T-helper 17 cell (primary cell): ENCODE results near the gene CLCNKB. TPM values are rescaled to one million over a fixed set of nuclear protein-coding genes. Genes with fewer than 3 reads are reported as not detected.
A peak's percentile ranks its signal among the peaks of the same experiment; 100 is the strongest.
"Not testable (repeated sequence)": the region's sequence is repeated elsewhere in the genome, so short reads cannot be mapped to it uniquely, and the experiment has no call there.

Source experiments
- ATAC-seq: fragments of 150-1000 bp; cut with Tn5 transposase; 2 replicates; pipeline ENCODE4 v1.10.0; 2021; ENCODE audit warnings: mild to moderate bottlenecking, moderate library complexity
- DNase-seq, 3 donors: peaks; one replicate each; pipeline versions ENCODE4 v3.0.0 to v3.0.0-alpha.2; 2020 to 2021
- H3K9me3 ChIP-seq: one replicate; pipeline ENCODE4 v1.7.0; 2013; ENCODE audit warnings: low read length, mild to moderate bottlenecking; ENCODE audit not compliant: control insufficient read depth, poor library complexity, severe bottlenecking
- H3K27ac Mint-ChIP-seq: one replicate; pipeline ENCODE4 v1.8.0; 2022; ENCODE audit warnings: mild to moderate bottlenecking, moderate library complexity, mixed read lengths
- H3K27me3 Mint-ChIP-seq: one replicate; pipeline ENCODE4 v1.8.0; 2022; ENCODE audit warnings: mixed read lengths
- H3K36me3 Mint-ChIP-seq: one replicate; pipeline ENCODE4 v1.8.0; 2022; ENCODE audit warnings: low read depth, mixed read lengths
- H3K4me1 Mint-ChIP-seq: one replicate; pipeline ENCODE4 v1.8.0; 2022; ENCODE audit warnings: mild to moderate bottlenecking, mixed read lengths
- H3K4me3 Mint-ChIP-seq: one replicate; pipeline ENCODE4 v1.8.0; 2022; ENCODE audit warnings: mild to moderate bottlenecking, moderate library complexity, mixed read lengths
- total RNA-seq, 4 donors: library from RNA in 2 of 4; stranded (reverse) in 2 of 4; gene quantifications; one replicate each; pipeline ENCODE4 v1.2.3 and lab custom pipeline; 2022 to 2026

The CLCNKB gene
- total RNA-seq, 2 donors from 2014 or later = not detected

DNA sequence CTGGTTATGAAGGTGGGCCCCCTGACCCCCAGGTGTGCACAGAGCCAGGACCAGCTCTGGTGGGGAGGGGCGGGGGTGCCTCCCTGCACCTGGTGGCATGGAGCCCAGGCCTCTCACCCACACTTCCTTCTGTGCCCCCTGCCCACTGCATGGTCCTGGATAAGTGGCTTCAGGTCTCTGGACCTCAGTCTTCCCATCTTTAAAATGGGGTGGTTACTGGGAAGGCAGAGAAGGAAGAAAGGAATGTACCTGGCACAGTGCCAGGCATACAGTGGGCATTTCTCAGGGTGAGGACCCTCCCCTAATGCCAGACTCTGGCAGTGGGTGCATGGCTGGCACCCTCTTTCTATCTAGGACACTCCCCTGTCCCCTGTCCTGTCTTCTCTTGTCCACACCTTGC, 14.3 kb upstream of the CLCNKB start:
- Mint-ChIP-seq H3K4me1 (peaks cover 5% of the 10 kb centered on the region), H3K36me3 (no peaks in the 10 kb centered on the region), H3K4me3 (no peak overlapping the region), H3K27ac (no peak overlapping the region), H3K27me3 (peaks cover 29% of the 10 kb centered on the region)
- H3K9me3 ChIP-seq = no peaks in the 10 kb centered on the region
- ATAC-seq (no peak), DNase-seq (no peak)

DNA sequence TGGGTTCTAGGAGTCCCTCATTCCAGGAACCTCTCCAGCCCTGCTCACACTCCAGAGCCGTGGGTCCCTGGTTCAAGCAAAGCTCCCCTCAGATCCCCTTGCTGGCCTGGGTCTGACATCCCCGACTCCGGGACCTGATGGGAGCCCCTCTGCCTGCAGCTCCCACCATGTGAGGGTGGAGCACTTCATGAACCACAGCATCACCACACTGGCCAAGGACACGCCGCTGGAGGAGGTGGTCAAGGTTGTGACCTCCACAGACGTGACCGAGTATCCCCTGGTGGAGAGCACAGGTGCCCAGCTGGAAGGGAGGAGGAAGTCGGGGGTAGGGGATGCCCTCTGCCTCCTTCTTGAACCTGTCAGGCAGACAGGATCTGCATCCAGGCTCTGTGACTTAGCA, 12.0 kb upstream of the CLCNKB start:
- Mint-ChIP-seq H3K27ac (no peak overlapping the region), H3K4me3 (no peak overlapping the region), H3K27me3 (peaks cover 22% of the 10 kb centered on the region), H3K36me3 (no peaks in the 10 kb centered on the region), H3K4me1 (peaks cover 5% of the 10 kb centered on the region)
- no peak for DNase-seq
- no peak for ATAC-seq
- H3K9me3 ChIP-seq = no peaks in the 10 kb centered on the region

DNA sequence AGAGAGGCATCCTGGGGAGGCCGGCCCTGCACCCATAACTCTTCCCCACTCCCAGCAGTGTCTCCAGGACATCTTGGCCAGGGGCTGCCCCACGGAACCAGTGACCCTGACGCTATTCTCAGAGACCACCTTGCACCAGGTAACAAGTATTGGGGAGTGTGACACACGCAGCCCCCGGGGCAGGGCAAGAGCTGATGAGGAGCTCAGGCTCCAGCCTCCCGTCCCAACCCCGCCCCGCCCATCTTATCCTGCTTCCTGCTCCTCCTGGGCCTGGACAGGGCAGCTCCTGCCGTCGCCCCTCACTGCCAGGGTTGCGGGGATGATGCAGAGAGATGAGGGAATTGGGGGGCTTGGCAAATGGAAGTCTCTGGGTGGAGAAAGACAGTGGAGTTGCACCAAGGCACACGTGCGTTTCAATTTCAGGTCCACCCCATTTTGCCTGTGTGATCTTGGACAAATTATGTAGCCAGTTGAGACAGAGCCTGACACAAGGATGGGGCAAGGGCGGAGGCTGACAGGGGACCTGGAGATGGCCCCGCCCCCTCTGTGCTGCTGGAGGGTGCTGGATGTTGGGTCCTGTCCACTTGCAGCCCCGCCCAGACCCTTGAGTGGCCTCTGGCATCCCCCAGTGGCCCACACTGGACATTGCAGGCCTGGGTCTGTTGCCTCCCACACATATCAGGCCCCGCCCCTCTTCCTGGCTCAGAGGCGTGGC, 11.0 kb upstream of the CLCNKB start:
- no peak overlapping the region for H3K27ac Mint-ChIP-seq
- DNase-seq (peak in 1 of 3 donors; percentile 17), ATAC-seq (peak; percentile 83)
- peaks cover 2% of the 10 kb centered on the region for H3K36me3 Mint-ChIP-seq
- no peaks in the 10 kb centered on the region for H3K9me3 ChIP-seq
- no peak overlapping the region for H3K4me3 Mint-ChIP-seq
- H3K27me3 Mint-ChIP-seq = peaks cover 29% of the 10 kb centered on the region
- H3K4me1 Mint-ChIP-seq = peaks cover 6% of the 10 kb centered on the region

DNA sequence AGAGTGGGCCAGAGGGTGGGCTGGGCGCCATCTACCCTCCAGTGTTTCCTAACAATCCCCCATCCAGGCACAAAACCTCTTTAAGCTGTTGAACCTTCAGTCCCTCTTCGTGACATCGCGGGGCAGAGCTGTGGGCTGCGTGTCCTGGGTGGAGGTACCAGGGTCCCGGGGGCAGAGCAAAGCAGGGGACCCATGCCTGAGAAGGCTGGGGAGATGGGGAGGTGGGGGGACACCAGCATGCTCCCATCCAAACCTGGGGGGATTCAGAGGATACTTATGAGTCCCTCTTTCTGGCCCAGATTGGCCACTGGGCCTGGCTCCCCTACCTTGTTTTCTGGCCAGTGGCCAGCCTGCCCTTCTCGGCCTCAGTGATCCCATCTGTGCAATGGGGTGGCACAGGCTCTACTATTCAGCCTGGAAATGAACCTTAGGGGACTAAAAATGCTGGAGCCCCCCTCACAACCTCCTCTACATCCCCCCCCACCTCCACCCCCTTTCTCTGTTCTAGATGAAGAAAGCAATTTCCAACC, 10.4 kb upstream of the CLCNKB start:
- not testable (repeated sequence) for H3K9me3 ChIP-seq, ATAC-seq, H3K27ac Mint-ChIP-seq, DNase-seq, H3K4me1 Mint-ChIP-seq, H3K36me3 Mint-ChIP-seq, H3K4me3 Mint-ChIP-seq
- H3K27me3 Mint-ChIP-seq = peaks cover 25% of the 10 kb centered on the region

DNA sequence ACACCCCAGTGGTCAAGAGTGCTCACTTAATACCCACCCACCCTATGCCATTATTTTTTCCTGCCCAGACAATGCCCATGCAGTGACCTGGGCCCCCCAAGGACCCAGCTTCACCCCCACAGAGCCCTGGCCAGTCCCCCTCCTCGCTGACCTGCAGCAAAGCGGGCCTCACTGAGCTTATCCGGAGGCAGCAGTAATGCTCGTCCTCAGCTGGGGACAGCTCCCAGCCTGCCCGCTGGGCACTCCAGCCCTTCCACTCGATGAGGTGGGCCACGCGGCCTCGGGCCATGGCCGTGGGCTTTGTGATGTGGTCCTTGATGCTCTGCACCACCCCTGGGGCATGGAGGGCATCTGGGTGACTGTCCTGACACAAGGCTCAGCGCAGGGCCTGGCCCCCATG, 7.1 kb upstream of the CLCNKB start:
- not testable (repeated sequence) for H3K4me3 Mint-ChIP-seq, H3K36me3 Mint-ChIP-seq, DNase-seq, H3K9me3 ChIP-seq, ATAC-seq, H3K27ac Mint-ChIP-seq, H3K4me1 Mint-ChIP-seq
- H3K27me3 Mint-ChIP-seq = peaks cover 18% of the 10 kb centered on the region

DNA sequence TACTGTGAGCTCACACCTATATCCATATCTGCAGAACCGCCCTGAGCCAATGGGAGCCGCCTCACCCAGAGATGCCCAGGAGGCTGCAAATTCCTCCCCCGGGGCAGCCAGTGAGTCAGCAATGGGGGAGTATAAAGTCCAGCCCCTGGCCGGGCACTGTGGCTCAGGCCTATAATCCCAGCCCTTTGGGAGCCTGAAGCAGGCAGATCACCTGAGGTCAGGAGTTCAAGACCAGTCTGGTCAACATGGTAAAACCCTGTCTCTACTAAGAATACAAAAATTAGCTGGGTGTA, 5.0 kb upstream of the CLCNKB start:
- no peaks in the 10 kb centered on the region for H3K9me3 ChIP-seq
- Mint-ChIP-seq H3K27me3 (peaks cover 22% of the 10 kb centered on the region), H3K4me1 (peaks cover 3% of the 10 kb centered on the region), H3K27ac (no peak overlapping the region), H3K4me3 (no peak overlapping the region), H3K36me3 (peaks cover 4% of the 10 kb centered on the region)
- DNase-seq (no peak), ATAC-seq (no peak)

DNA sequence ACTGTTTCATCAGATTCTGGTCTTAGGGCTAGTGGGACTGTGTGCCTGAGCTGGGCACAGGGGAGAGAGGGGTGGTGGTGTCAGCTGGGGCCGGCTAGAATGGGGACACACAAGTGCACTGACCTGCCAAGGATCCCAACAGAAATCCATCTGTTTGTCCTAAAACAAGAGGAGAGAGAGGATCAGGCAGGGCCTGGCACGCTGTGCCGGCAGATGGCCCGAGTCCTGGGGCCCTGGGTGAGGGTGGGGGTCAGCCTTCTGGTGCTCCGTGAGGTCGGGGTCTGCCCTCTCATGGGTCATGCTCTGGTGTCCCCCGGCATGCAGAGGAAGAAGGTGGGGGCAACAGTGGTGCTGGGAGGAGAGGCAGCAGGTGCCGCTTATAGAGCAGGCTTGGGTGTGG, 3.7 kb upstream of the CLCNKB start:
- not testable (repeated sequence) for H3K9me3 ChIP-seq, H3K27ac Mint-ChIP-seq, H3K36me3 Mint-ChIP-seq, H3K4me3 Mint-ChIP-seq, ATAC-seq, H3K4me1 Mint-ChIP-seq, DNase-seq
- H3K27me3 Mint-ChIP-seq = peaks cover 22% of the 10 kb centered on the region

DNA sequence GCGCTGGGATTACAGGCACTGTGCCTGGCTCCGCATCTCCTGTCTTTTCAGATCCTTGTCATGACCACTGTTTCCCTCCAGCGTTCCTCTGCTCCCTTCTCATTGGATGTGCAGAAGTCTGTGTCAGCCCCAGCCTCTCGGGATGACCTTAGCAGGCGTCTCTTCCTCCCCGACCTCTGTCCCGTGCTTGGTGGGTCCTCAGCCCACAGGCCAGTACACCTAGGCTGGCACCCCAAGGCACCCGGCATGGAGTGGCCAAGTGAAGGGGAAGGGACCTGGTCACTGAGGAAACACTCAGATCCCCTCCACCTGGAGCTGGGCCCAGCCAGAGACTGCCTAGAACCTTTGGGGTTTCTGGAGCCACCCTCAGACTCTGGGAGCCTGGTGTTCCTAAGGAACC, 2.4 kb upstream of the CLCNKB start:
- Mint-ChIP-seq H3K4me1 (peaks cover 3% of the 10 kb centered on the region), H3K27ac (no peak overlapping the region), H3K27me3 (peaks cover 25% of the 10 kb centered on the region), H3K4me3 (no peak overlapping the region), H3K36me3 (peaks cover 4% of the 10 kb centered on the region)
- ATAC-seq (no peak), DNase-seq (no peak)
- H3K9me3 ChIP-seq = no peaks in the 10 kb centered on the region

DNA sequence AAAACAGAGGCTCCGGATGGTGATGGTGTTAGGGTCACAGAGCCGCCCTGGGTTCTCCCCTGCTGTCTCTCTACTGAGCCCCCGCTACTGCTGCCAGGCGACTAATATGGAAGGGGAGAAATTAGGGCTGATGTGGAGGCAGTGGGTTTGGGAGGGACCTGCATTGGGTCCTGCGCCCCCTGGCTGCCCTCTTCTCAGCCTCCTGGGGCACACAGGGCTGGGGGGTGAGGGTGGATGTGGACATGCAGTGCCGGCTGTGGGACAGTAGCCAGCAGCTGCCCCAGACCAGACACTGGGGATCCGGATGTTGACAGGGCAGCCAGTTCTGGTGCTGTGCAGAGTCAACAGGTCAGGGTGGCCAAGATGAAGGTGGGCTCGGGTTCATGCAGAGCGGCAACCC, 1.5 kb upstream of the CLCNKB start:
- H3K9me3 ChIP-seq = no peaks in the 10 kb centered on the region
- no peak for DNase-seq
- H3K4me1 Mint-ChIP-seq = peaks cover 2% of the 10 kb centered on the region
- no peak overlapping the region for H3K27ac Mint-ChIP-seq
- no peak for ATAC-seq
- H3K27me3 Mint-ChIP-seq = peaks cover 30% of the 10 kb centered on the region
- H3K36me3 Mint-ChIP-seq = peaks cover 4% of the 10 kb centered on the region
- H3K4me3 Mint-ChIP-seq = no peak overlapping the region

DNA sequence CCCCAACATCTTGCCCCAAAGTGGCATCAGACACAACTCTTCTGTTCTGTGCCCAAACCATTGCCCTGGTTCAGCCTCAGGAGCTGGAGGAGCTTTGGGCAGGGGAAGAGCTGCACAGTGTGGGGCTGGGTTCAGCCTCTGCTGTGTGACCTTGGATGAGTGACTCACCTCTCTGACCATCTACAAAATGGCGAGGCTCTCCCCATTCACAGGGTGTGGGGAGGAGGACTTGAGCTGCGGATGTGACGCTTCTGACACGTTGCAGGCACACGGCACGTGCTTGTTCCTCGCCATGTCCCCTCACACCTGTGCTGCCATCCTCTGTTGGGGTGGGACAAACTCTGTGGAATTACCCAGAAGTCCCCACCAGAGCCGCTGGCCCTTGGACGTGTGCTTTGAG, 928 bp upstream of the CLCNKB start:
- not testable (repeated sequence) for H3K4me3 Mint-ChIP-seq, ATAC-seq, H3K4me1 Mint-ChIP-seq, DNase-seq, H3K27ac Mint-ChIP-seq, H3K36me3 Mint-ChIP-seq, H3K9me3 ChIP-seq
- H3K27me3 Mint-ChIP-seq = peaks cover 30% of the 10 kb centered on the region

DNA sequence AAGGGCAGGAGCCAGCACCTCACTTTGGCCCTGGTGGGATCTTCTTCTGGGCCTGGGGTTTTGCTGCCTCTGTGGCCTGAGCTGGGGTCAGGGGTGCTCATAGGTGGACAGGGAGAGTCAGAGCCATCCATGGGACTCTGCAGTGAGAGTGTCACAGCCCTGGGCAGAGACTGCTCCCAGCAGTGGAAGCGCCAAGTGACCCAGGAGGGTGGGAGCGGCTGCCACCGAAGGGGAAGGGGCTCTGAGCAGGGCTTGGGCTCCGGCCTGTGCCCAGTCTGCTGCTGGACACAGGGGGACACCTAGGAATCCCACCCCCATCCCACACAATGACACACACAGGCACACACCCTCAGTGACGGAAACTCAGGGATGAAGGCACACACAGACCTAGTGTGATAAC, 368 bp downstream of the CLCNKB start:
- no peak for DNase-seq
- H3K9me3 ChIP-seq = no peaks in the 10 kb centered on the region
- no peak for ATAC-seq
- Mint-ChIP-seq H3K27ac (no peak overlapping the region), H3K27me3 (peaks cover 31% of the 10 kb centered on the region), H3K4me1 (no peaks in the 10 kb centered on the region), H3K36me3 (peaks cover 2% of the 10 kb centered on the region), H3K4me3 (no peak overlapping the region)

DNA sequence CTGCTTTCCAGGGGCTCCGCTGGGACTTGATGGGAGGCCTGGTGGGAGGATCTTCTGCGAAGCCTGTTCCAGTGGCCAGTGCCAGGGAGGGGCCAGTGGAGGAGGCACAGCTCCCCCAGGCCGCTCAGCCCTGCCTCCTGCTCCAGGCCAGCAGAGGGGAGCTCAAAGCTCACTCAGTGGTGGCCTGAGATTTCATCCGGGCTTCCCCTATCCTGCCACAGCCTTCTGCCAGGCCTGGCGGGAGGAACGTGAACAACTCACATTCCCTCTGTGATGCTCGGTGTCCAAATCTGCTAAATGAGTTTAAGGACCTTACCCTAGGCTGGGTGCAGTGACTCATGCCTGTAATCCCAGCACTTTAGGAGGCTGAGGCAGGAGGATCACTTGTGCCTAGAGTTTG, 3.3 kb downstream of the CLCNKB start:
- DNase-seq (no peak), ATAC-seq (no peak)
- no peak overlapping the region for H3K27ac Mint-ChIP-seq
- no peak overlapping the region for H3K4me3 Mint-ChIP-seq
- H3K4me1 Mint-ChIP-seq = no peaks in the 10 kb centered on the region
- H3K9me3 ChIP-seq = no peaks in the 10 kb centered on the region
- peaks cover 36% of the 10 kb centered on the region for H3K27me3 Mint-ChIP-seq
- H3K36me3 Mint-ChIP-seq = peaks cover 4% of the 10 kb centered on the region

DNA sequence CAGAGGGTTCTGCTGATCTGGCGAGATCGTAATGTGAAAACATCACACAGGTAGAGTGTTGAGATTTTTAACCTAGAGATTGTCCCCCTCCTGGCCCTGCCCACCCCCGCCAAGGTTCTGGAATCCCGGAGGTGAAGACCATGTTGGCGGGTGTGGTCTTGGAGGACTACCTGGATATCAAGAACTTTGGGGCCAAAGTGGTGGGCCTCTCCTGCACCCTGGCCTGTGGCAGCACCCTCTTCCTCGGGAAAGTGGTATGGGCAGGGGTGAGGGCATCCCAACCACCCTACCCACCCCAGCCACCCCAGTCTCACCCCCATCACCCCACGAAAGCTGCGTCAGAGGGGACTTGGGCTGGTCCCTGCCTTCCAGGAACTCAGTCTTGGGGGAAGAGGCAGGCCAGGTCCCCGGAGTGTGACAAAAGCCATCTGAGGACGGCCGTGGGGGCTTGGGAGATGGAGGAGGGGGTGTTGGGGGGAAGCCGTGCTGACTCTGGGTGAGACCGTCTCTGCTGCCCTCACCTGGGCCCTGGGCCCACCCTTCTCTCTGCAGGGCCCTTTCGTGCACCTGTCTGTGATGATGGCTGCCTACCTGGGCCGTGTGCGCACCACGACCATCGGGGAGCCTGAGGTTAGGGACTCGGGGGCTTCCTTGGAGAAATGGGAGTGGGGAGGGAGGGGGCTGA, 4.4 kb downstream of the CLCNKB start:
- DNase-seq (no peak), ATAC-seq (no peak)
- no peaks in the 10 kb centered on the region for H3K9me3 ChIP-seq
- H3K27me3 Mint-ChIP-seq = peaks cover 35% of the 10 kb centered on the region
- H3K36me3 Mint-ChIP-seq = peaks cover 4% of the 10 kb centered on the region
- no peaks in the 10 kb centered on the region for H3K4me1 Mint-ChIP-seq
- no peak overlapping the region for H3K27ac Mint-ChIP-seq
- H3K4me3 Mint-ChIP-seq = no peak overlapping the region
